ENCODE measurements around the gene DCANP1.
A peak's percentile ranks its signal among the peaks of the same experiment; 100 is the strongest.

Gene DCANP1

DNA sequence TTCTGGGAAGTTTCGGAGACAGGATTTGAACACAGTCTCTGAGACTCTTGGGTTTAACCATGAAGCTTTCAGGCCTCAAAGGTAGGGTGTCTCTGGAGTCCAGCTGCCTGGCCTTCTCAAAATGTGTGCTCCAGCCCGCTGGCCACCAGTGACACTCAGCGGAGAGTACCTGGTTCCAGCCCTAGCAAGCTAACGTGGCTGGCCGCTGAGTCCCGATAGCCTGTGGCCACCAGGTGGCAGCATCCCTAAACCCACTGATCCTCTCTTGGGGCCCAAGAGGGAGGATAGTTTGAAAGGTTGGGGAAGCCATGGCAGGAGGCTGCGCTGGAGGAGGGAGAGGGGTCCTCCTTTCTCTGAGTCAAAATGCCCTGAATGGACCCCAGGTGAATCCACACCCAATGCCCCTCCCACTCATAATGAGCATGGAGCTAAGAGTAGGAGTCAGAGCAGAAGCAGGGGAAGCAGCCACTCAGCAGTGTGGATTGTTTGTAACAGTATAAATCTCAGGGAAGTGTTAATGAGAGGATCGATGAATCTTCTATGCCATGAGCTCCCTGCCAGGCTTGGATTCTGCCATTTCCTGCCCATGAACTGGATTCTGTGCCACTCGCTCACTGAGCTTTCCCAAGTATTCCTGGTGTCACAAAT, 10.4 kb upstream of the DCANP1 start:
- H3K36me3 ChIP-seq (ENCODE audit: insufficient read depth, low read length), result no peaks in the 10 kb centered on the region
- H3K27me3 ChIP-seq (ENCODE audit: insufficient read depth, low read length), result peaks cover under 1% of the 10 kb centered on the region
- no peak overlapping the region for H3K4me3 ChIP-seq (ENCODE audit: low read depth, low read length, poor library complexity, severe bottlenecking)

DNA sequence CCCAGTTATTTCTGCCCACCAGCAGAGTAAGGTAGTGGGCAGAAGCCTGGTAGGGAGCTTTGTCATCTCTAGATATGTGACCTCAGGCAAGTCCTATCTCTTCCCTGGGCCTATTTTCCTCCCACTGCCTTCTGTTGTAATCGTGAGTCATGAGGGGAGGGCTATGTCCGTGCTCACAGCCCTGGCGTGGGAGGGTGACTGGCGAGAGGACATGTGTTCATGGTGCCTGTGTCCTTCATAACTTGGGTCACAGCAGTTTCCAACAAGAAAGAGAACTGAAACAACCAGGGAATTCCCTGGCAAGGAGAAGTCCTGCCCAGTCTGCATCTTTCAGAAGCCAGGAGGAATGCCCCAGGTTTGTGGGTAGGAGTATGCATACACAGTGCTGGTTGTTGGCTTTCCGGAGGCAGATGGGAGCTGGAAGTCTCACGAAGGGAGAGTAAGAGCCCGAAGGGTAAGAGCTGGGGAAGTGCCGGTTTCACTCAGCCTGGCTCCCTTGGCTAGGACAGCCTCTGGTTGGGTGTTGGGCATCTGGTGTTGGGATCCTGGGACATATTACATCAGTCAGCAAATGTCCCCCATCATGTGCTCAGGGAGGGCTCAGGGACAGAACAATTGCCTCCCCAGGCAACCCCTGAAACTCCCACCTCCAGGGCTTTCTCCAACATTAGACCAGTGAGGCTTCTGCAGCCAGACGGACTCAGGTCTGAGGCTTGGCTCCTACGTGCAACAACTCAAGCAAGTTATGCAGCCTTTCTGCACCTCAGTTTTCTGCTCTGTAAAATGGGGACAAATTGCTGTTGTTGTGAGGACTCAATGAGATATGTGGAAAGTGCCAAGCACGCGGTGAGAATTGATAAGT, 9.3 kb upstream of the DCANP1 start:
- H3K4me1 ChIP-seq (ENCODE audit: insufficient read depth, low read length, severe bottlenecking), result no peaks in the 10 kb centered on the region
- H3K9me3 ChIP-seq (ENCODE audit: low read length), result no peaks in the 10 kb centered on the region
- H3K9me2 ChIP-seq (ENCODE audit: low read depth, low read length), result no peaks in the 10 kb centered on the region
- TF ChIP-seq, protein P1, sequence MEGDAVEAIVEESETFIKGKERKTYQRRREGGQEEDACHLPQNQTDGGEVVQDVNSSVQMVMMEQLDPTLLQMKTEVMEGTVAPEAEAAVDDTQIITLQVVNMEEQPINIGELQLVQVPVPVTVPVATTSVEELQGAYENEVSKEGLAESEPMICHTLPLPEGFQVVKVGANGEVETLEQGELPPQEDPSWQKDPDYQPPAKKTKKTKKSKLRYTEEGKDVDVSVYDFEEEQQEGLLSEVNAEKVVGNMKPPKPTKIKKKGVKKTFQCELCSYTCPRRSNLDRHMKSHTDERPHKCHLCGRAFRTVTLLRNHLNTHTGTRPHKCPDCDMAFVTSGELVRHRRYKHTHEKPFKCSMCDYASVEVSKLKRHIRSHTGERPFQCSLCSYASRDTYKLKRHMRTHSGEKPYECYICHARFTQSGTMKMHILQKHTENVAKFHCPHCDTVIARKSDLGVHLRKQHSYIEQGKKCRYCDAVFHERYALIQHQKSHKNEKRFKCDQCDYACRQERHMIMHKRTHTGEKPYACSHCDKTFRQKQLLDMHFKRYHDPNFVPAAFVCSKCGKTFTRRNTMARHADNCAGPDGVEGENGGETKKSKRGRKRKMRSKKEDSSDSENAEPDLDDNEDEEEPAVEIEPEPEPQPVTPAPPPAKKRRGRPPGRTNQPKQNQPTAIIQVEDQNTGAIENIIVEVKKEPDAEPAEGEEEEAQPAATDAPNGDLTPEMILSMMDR (IDR thresholded peaks at IDR 0.05; ENCODE audit: low read length), result no peak
- no peak for TF ChIP-seq EZH2 (IDR thresholded peaks at IDR 0.05; ENCODE audit: borderline replicate concordance, low read length)
- no peak overlapping the region for H2AFZ ChIP-seq (ENCODE audit: low read length)
- no peaks in the 10 kb centered on the region for H3K36me3 ChIP-seq (ENCODE audit: insufficient read depth, low read length)
- no peak overlapping the region for H3K4me2 ChIP-seq (ENCODE audit: low read length)
- no peaks in the 10 kb centered on the region for H3F3A ChIP-seq (ENCODE audit: insufficient read depth, low read length)
- H3K4me3 ChIP-seq (ENCODE audit: low read depth, low read length, poor library complexity, severe bottlenecking), result no peak overlapping the region
- H3K9ac ChIP-seq (ENCODE audit: low read length), result no peak overlapping the region
- no peaks in the 10 kb centered on the region for H4K20me1 ChIP-seq (ENCODE audit: insufficient read depth, low read length)
- H3K79me2 ChIP-seq (ENCODE audit: insufficient read depth, low read length), result no peaks in the 10 kb centered on the region
- H3K27ac ChIP-seq (ENCODE audit: low read depth, low read length, poor library complexity, severe bottlenecking), result no peak overlapping the region
- no peaks in the 10 kb centered on the region; the same call in none of the 2 replicates for H3K27me3 ChIP-seq (ENCODE audit: insufficient read depth, low read length)

More for the DNA sequence above, 10.4 kb upstream of the DCANP1 start:
- Histone ChIP-seq H3K4me1 (ENCODE audit: insufficient read depth, low read length, severe bottlenecking) (no peaks in the 10 kb centered on the region), H3K79me2 (ENCODE audit: insufficient read depth, low read length) (no peaks in the 10 kb centered on the region), H3K9me2 (ENCODE audit: low read depth, low read length) (no peaks in the 10 kb centered on the region), H3K27ac (ENCODE audit: low read depth, low read length, poor library complexity, severe bottlenecking) (no peak overlapping the region), H3K9ac (ENCODE audit: low read length) (no peak overlapping the region), H3K4me2 (ENCODE audit: low read length) (no peak overlapping the region), H3F3A (ENCODE audit: insufficient read depth, low read length) (no peaks in the 10 kb centered on the region), H3K9me3 (ENCODE audit: low read length) (no peaks in the 10 kb centered on the region), H2AFZ (ENCODE audit: low read length) (no peak overlapping the region), H4K20me1 (ENCODE audit: insufficient read depth, low read length) (no peaks in the 10 kb centered on the region)
- TF ChIP-seq, protein P1 (IDR thresholded peaks at IDR 0.05; ENCODE audit: low read length), result peak; percentile 82
- no peak for TF ChIP-seq EZH2 (IDR thresholded peaks at IDR 0.05; ENCODE audit: borderline replicate concordance, low read length)

DNA sequence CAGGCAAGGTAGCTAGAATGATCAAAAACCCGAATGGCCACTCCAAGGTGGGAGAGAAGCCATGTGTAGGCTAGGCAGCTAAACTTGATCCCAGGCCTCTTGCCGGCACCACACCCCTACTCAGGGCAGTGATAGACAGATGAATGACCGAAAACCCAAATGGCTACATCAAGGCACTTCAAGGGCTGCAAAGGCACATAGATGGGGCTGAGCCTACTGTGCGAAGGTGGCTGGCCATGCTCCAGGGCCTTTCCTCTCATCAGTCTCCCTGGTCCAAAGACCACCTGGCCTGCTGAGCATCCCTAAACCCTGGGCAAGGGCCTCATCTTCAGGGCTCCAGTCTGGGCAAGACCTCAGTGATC, 8.7 kb upstream of the DCANP1 start:
- Histone ChIP-seq H3K4me1 (ENCODE audit: insufficient read depth, low read length, severe bottlenecking) (no peaks in the 10 kb centered on the region), H3K27me3 (ENCODE audit: insufficient read depth, low read length) (no peaks in the 10 kb centered on the region; the same call in none of the 2 replicates), H4K20me1 (ENCODE audit: insufficient read depth, low read length) (no peaks in the 10 kb centered on the region), H2AFZ (ENCODE audit: low read length) (no peak overlapping the region), H3K9me2 (ENCODE audit: low read depth, low read length) (no peaks in the 10 kb centered on the region), H3K79me2 (ENCODE audit: insufficient read depth, low read length) (no peaks in the 10 kb centered on the region), H3K4me2 (ENCODE audit: low read length) (no peak overlapping the region), H3K9ac (ENCODE audit: low read length) (no peak overlapping the region), H3K27ac (ENCODE audit: low read depth, low read length, poor library complexity, severe bottlenecking) (no peak overlapping the region), H3K9me3 (ENCODE audit: low read length) (no peaks in the 10 kb centered on the region), H3K36me3 (ENCODE audit: insufficient read depth, low read length) (no peaks in the 10 kb centered on the region), H3K4me3 (ENCODE audit: low read depth, low read length, poor library complexity, severe bottlenecking) (no peak overlapping the region), H3F3A (ENCODE audit: insufficient read depth, low read length) (no peaks in the 10 kb centered on the region)
- TF ChIP-seq, protein P1 (IDR thresholded peaks at IDR 0.05; ENCODE audit: low read length), result no peak
- no peak for TF ChIP-seq EZH2 (IDR thresholded peaks at IDR 0.05; ENCODE audit: borderline replicate concordance, low read length)
